Panc1 (cell line): Measurements from ENCODE around the gene TAF6.

Source experiments
- POLR2AphosphoS5 ChIP-seq: IDR thresholded peaks from 2 replicates; pipeline ENCODE4 v1.6.1; 2012; ENCODE audit warnings: mild to moderate bottlenecking, low read depth, low read length, moderate library complexity
- REST ChIP-seq, 2 experiments: IDR thresholded peaks; 2 replicates each; pipeline ENCODE4 v1.6.1; 2011 to 2012; ENCODE audit warnings: low read depth in 2 of 2, control low read depth in 1 of 2, low read length in 1 of 2, mild to moderate bottlenecking in 1 of 2, moderate library complexity in 1 of 2; ENCODE audit not compliant: insufficient read depth in 1 of 2
- SIN3A ChIP-seq: IDR thresholded peaks from 2 replicates; pipeline ENCODE4 v1.6.1; 2012; ENCODE audit warnings: low read depth, mild to moderate bottlenecking, low read length, moderate library complexity, borderline replicate concordance; ENCODE audit not compliant: insufficient read depth
- TF ChIP-seq, protein P1 (sequence below): fragments of 450-650 bp; IDR thresholded peaks from 2 replicates; pipeline ENCODE4 v1.5.1; 2017; ENCODE audit warnings: mild to moderate bottlenecking

GRCh38 chr7:100102950-100103840 is 16.0 kb downstream of the TAF6 start:
- TF ChIP-seq REST (IDR thresholded peaks at IDR 0.05; ENCODE audit: insufficient read depth in 1 of 2, low read depth in 2 of 2, low read length in 1 of 2) = no peak
- TF ChIP-seq, protein P1, sequence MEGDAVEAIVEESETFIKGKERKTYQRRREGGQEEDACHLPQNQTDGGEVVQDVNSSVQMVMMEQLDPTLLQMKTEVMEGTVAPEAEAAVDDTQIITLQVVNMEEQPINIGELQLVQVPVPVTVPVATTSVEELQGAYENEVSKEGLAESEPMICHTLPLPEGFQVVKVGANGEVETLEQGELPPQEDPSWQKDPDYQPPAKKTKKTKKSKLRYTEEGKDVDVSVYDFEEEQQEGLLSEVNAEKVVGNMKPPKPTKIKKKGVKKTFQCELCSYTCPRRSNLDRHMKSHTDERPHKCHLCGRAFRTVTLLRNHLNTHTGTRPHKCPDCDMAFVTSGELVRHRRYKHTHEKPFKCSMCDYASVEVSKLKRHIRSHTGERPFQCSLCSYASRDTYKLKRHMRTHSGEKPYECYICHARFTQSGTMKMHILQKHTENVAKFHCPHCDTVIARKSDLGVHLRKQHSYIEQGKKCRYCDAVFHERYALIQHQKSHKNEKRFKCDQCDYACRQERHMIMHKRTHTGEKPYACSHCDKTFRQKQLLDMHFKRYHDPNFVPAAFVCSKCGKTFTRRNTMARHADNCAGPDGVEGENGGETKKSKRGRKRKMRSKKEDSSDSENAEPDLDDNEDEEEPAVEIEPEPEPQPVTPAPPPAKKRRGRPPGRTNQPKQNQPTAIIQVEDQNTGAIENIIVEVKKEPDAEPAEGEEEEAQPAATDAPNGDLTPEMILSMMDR = no peak
- no peak for TF ChIP-seq SIN3A
- TF ChIP-seq POLR2AphosphoS5 = no peak
